Activated CD8-positive, alpha-beta memory T cell treated with anti-CD3 and anti-CD28 coated beads, Interleukin-2, amount 50 U/mL, for 48 hours (primary cell): ENCODE measurements around the gene ABCC5.
"Not testable (repeated sequence)": the region's sequence is repeated elsewhere in the genome, so short reads cannot be mapped to it uniquely, and the experiment has no call there.

Experiments
- DNase-seq: peaks from one replicate; pipeline ENCODE4 v3.0.0-alpha.2; 2020

Gene ABCC5

GRCh38 chr3:183884097-183884426 lies 133.6 kb downstream of the ABCC5 start:
- no peak for DNase-seq

GRCh38 chr3:183883291-183884096 lies 134.2 kb downstream of the ABCC5 start:
- no peak for DNase-seq

- no peak for DNase-seq
Observed at GRCh38 chr3:183880121-183880520, 137.6 kb downstream of the ABCC5 start.

GRCh38 chr3:183879243-183879642 lies 138.4 kb downstream of the ABCC5 start:
- DNase-seq, result no peak

GRCh38 chr3:183878071-183878470 lies 139.6 kb downstream of the ABCC5 start:
- no peak for DNase-seq

GRCh38 chr3:183877227-183877626 lies 140.5 kb downstream of the ABCC5 start:
- not testable (repeated sequence) for DNase-seq

GRCh38 chr3:183875411-183875810 lies 142.3 kb downstream of the ABCC5 start:
- no peak for DNase-seq

GRCh38 chr3:183873914-183874313 lies 143.8 kb downstream of the ABCC5 start:
- DNase-seq, result no peak

- no peak for DNase-seq
Observed at GRCh38 chr3:183871541-183871940, 146.1 kb downstream of the ABCC5 start.

GRCh38 chr3:183870563-183870962 lies 147.1 kb downstream of the ABCC5 start:
- no peak for DNase-seq
